Measurements from ENCODE around the gene TEX29.

TEX29 gene

DNA sequence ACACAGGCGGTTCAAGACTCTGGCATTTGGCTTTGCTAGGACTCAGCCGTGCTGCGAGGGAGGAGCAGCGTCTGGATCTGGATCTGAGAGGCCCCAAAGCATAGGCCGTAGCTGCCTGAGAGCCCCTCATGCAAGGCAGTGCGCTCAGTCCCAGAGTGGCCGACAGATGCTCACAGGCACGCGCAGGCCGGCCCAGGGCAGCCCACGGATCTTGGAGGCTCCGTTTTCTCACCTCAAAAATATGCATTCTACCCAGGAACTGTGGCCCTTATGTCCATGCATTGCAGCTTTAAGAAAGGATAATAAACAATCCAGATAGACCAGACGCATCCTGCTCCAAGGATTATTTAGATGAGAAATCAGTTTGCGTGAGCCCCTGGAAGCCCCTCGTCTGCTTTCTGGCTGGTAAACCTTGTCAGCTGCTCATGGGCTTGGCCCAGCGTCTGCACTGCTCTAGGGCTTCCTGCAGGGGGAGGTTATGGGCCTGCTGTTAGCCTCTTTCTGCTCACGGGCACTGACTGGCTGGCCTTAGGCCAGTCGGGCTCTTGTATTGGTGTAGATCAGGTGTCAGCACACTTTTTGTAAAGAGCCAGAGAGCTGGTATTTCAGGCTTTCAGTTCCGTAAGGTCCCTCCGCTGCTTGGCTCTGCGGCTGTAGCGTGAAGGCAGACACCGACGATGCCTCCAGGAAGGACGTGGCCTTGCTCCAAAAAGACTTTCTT is 24.2 kb downstream of the TEX29 start:
- no peak for FAIRE-seq

DNA sequence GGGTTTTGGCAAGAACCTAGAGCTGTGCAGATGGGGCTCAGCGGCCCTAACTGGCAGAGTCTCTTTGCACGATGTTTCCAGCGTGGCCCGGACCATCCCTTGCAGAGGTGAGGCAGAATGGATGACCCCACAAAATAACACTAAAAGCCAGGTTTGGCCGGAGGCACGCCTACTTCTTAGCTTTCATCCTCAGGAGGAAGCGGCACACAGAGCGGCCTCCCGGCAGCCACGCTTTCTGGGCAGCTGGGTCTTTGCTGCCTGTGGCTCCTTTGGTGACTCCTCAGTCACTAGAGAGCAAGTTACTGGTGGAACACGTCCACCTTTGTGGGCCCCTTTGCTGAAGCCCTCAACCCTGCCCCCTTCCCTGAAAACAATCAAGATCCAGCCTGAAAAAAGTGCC is 25.2 kb downstream of the TEX29 start:
- no peak for FAIRE-seq

DNA sequence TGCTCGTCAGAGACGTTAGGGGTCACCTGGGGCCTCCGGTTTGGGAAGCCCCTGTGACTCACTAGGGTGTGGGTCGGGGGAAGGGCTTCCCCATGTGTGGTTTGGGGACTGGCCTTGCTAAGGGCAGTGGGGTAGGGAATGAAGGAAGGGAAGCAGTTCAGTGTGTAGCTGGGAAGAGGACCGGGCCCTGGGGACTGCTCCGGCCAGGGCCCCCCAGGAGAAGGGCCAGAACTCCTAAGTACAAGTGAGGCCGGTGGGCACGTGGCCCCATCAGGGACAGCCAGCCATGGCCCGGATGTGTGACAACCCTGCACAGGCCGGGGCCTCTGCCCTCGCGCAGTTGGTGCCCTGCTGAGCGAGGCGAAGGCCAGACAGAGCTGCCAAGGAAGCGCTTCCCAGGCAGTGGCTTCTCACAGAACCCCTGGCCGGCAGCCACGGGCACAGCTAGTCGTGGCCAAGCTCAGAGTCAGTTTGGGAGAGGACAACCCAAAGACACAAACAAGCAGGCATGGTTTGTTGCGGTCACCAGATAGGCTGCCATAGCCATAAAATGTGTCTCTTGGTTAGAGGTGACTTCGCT is 25.7 kb downstream of the TEX29 start:
- no peak for FAIRE-seq

DNA sequence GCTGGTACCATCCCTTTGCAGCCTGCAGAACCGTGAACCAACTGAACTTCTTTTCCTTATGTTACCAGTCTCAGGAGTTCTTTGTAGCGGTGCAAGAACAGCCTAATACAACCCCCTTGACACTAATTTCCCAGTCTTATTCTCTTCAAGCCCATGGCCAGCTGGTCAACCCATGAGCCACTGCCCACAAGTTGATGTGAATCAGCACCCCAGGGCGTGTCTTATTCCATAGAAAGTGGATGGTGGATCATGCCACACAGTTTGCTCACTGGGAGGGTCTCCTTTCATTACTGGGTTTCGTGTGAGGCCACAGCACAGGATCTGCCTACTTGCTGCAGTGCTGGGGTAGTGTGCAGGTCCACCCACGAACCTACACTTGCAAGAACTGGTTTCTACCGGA is 27.0 kb downstream of the TEX29 start:
- no peak for FAIRE-seq

DNA sequence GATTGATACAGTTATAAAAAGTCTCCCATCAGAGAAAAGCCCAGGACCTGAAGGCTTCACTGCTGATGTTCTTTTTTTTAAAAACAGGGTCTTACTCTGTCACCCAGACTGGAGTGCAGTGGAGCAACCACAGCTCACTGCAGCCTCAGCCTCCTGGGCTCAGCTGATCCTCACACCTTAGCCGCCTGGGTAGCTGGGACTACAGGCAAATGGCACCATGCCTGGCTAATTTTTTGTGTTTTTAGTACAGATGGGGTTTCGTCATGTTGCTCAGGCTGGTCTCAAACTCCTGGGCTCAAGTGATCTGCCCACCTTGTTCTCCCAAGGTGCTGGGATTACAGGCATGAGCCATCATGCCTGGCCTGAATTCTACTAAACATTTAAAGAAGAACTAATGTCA is 33.1 kb downstream of the TEX29 start:
- FAIRE-seq: no peak

DNA sequence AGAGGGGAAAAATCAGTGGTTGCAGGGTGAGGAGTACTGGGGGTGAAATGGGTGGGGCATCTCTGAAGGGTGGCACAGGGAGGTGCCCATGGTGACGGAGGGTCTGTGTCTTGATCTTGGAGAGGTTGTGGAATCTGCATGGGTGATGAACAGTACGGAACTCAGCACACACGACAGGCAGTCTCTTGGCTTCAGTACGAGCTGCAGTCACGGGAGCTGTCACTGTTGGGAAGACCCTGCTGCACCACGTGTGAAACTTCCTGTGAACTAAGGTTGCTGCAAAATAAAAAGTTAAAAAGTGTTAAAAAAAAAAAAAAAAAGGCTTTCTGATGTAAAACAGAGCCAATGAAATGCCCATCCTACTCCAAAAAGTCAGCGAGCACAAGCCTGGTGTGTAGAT is 34.3 kb downstream of the TEX29 start:
- FAIRE-seq: no peak

DNA sequence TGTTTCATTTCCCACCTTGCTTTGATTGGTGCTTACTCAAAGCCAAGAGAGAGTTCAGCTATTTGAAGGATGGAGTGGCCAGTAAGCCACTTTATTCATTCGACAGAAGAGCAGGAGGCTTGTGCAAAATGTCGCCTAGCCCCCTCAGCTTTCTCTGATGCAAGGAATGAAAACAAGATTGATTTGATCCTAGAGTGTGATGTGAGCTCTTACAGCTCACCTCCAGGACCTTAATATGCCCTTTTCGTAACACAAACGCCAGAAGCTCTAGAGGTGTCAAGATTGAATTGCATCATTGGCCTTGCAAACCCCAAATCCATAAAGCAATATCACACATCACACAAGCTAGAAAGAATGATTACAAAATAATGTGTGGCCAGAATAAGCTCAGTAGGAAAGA is 36.4 kb downstream of the TEX29 start:
- no peak for FAIRE-seq

DNA sequence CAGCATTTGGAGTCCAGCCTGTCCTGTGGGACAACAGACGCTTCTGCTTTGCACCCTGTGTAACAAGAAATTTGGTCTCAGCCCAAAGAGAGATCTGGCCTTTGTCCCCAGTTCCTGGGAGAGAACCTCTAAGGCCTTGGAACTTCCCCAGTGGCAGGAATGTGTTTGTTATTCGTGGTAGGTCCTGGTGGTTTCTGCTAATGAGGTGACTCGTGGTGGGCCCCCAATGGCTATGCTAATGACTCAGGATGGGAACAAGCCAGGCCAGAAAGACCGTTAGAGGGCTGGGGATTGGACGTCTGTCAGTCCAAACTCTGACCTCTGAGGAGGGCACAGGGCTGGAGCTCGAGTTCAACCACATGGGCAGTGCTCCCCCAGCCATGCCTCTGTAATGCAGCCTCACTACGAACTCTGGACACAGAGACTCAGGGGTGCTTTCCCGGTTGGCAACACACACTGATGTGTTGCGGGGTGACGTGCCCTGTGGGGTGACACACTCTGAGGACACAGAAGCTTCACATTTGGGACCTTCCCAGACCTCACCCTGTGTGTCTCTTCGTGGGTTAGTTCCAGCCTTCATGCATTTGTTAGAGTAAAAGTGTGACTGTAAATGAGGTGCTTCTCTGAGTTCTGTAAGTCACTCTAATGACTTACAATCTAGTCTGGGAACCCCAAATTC is 38.9 kb downstream of the TEX29 start:
- no peak for FAIRE-seq

DNA sequence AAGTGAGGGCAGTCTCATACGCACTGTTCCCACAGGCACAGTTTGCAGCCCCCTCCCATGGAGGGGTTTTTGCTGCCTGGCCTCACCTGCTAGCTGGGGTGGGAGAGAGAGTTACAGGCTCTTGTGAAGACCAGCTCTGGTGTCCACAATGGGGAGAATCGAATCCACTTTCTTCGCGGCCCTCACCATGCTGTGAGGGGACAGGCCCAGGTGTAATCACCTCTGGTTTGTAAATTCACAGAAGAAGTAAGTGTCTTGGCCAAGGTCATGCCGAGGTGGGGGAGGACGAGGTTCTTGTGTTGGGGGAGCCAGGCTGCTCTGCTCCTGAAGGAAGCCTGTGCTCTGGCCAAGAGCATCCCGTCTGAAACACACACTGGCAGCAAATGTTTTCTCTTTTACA is 39.5 kb downstream of the TEX29 start:
- FAIRE-seq: no peak

DNA sequence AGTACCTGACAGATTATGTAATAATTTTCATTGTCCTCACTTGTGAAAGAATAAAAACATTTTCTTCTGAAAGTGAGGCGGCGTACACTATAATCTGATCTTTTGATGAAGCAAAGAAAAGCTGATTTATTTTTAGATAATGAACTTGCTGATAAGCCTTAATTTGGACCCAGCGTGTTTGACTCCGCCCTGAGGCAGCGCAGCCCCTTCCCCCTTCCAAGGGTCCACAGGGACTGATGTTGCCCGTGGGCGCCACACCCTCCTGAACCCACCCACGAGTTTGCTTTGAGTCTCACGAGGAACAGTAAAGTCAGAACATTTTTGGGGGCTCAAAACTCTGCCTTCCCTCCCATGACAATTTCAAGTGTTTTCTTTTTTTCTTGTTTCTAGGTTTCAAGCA is 40.0 kb downstream of the TEX29 start:
- no peak for FAIRE-seq

DNA sequence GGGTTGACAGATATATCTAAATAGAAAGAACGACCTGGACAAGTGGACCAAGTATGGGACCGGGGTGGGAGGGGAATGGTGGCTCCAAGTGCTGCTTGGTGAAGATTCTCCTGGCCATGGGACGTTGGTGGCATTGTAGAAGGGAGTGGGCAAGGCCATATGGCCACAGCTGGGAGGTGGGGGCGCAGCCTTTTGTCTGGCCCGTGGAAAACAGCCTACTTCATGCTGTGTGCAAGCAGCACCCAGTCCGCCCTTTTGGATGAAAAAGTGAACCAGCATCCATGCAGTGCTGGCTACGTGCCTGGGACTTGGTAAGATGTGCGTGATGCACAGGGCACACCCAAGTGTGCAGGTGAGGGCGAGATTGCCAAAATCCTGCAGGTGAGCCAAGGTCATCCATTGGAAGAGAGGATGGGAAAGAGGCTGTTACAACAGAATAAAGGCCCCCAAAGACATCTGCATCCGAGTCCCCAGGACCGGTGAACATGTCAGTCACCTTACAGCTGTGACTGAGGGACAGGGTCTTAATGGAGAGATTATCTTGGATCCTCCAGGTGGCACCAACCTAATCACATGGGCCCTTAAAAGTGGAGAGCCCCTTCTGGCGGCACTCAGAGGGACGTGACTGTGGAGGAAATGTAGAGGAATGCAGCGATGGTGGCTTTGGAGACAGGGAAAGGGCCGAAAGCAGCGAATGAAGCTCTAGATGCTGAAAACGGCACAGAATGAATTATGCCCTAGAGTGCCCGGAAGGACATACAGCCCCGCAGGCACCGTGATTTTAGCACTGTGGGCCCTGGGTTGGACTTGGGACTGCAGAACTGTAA is 40.8 kb downstream of the TEX29 start:
- no peak for FAIRE-seq

DNA sequence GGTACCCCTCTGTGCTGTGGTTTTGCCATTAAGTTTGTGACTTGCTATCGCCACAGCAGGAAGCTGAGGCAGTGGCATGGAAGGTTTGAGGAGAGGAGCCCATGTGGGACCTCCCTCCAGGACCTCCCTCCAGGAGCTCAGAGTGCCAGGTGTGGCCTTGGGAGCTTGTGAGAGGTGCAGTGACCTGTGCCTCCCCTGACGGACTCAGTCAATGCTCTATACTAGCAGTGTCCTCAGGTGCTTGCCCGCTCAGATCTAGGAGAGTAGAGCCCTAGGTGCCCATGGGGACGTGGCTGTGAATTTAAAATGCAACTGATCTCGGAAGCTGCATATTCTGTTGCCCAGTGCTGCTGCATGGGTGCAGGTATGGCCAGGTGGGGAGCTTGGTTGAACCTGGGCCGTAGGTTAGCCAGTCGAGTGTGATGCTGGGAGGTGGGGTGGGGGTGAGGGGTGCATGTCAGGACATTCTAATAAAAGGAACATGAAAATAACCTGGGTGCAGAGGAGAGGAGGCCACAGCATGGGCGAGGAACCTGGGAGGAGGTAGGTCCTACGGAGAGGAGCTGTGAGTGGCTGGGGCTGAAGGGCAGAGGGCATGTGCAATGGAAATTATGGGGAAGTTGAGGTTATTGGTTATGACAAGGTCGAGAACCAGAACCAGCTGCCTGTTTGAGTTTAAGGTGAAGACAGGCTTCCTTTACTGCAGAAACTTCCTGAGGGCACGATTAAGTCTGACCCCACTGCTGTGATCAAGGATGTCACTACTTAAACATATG is 41.6 kb downstream of the TEX29 start:
- no peak for FAIRE-seq

DNA sequence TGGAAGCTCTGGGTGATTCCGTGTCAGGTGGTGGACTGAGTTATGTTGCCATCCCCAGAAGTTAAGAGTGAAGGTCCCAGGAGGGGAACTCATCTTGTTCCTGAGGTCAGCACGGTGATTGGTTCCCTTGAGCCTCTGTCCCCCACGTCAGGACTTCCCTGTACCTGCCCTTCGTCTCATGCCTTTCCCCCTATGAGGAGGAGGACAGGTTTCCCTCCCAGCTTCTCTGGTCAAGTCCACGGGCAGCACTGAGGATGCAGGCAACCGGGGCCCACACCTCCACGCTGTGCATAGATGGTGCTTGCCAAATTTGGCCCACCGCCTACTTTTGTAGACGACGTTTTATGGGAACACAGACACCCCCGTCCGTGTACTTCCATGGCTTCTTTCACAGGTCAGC is 42.7 kb downstream of the TEX29 start:
- FAIRE-seq: no peak

DNA sequence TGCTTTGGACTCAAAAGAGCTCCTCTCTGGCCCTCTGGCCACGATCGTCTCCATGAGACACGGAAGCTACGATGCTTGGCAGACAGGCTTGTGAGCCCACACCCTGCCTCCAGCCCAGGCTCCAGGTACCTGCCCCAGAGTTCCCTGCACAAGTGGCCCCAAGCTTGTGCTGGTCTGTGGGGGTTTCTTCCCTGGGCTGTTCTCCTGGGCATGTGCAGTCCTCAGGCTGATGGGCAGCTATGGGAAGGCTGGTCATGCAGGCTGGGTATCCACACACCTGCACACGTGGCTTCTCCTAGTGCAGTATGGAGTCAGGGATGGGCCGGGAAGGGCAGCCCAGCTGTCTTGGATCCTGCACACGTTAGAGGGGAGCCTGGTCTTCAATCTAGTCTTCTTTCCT is 43.1 kb downstream of the TEX29 start:
- FAIRE-seq: no peak

DNA sequence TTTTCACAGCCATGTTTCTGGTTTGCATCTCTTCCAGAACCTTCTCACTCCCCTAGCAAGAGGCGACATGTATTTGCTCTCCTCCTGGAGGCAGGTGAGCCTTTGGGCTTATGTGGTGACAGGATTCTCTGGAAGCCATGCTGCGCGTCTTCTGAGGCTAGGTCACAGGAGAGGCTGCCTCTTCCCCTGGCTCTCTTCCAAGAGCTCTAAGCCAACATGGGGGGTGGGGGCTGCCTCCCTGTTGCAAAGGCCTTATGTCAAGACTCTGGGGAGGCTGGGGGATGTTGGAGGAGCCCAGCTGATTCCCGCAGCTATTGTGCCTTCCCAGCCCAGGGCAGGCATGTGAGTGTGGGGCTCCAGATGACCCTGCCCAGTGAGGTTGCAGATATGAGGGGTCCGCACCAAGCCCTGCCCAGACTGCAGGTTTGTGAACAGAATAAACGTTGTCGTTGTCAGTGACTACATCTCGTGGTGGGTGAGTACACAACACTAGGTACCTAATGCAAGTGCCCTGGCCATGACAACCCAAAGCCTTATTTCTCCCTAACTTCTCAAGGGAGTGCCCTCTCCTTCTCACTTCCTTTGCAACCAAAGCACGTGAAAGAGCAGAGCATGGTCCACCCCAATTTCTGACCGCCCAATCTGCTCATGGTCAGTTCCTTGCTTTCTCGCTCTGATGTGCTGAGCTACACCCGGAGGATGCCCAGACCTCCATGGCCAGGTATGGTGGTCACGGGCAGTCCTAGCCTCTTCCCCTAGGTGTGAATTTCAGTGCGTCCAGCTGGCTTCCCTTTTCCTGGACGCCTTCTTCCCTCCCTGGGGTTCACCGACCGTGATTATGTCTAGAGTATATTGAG is 44.9 kb downstream of the TEX29 start:
- no peak for FAIRE-seq

DNA sequence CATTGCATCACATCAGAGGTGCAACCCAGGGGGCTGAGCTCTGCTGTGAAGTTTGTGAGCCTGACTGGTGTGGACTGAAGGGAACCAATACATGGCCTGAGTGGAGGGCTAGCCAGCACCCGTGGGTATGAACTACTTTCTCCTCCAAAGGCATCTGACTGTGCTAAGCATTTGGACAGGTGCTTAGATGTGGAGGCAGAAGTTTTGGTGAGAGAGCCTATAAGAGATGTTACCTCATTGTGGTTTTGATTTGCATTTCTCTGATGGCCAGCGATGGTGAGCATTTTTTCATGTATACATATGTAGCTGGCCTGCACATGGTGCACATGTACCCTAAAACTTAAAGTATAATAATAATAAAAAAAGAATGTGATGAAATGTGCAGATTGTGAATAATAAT is 46.9 kb downstream of the TEX29 start:
- FAIRE-seq: no peak

DNA sequence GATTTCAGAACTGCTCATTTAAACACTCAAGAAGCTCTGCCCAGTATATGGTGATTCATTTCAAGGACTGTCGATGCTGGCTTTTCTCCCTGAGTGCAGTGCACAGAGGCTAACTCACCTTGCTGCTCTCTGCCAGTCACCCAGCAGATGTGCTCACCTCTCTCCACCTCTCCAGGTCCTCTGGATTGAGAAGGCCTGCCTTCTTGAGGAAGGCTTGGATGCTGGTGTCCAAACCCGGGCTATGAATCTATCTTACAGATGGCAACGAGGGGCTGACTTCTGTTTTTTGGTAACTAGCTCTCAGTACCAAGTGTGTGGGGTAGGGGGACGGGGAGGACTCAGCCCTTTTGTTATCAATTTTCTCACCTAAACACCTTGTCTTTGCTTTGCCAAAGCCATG is 47.6 kb downstream of the TEX29 start:
- no peak for FAIRE-seq

DNA sequence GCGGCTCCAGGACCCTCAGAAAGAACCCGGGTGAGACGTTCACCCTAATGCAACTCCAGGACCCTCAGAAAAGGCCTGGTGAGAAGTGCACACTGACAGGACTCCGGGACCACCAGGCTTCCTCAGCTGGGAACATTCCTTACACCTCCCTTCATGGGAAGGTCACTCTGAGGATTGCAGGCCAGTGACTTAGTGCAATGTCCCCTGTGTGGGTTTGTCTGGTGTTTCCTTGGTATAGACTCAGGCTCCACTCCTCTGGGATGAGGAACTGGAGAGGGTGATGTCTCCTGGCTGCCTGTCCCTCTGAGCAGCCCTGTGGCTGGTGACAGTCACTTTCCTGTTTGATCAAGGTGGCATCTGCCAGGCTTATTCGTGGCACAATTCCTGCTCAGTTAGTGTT is 49.7 kb downstream of the TEX29 start:
- FAIRE-seq: no peak

DNA sequence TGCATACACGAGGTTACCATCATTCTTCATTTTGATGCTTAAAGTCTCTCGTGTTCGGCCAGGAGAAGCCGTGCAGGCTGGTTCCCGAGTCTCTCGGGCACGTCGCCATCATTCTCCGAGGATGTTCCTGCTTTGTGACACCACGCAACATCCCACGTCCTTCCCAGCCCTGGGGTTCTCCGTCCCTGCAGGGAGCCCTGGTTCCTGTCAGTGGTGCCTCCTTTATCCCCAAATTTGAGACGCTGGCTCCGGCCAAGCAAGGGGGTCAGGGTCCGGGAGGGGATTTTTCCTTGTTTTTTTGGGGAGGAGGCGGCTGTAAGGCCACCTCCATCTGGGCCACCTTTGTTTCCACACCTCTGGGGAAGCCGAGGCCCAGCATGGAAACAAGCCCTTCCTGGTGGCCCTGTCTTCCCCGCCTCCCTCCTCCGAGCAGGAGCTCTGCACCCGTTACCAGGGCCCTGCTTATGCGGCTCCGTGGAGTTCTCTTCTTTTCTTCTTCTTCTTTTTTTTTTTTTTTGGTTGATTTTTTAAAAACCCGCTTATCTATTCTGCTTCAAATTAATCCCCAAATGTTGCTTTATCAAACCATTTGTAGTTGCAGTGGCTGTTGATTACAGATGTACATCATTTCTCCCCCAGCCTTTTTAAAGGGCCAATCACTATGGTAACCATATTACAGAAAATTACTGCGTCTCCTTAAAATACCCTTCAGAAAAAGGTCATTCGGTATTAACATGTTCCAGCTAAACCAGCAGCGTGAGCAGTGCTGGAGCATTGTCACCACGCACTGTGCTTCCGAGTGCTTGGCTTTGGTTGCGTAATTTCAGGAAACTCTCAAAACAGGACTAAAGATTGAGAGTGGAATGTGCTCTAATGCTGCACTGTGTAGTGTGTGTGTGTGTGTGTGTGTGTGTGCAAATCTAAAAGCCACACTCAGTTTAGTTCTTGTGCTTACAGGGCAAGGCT is 50.4 kb downstream of the TEX29 start:
- FAIRE-seq: no peak

DNA sequence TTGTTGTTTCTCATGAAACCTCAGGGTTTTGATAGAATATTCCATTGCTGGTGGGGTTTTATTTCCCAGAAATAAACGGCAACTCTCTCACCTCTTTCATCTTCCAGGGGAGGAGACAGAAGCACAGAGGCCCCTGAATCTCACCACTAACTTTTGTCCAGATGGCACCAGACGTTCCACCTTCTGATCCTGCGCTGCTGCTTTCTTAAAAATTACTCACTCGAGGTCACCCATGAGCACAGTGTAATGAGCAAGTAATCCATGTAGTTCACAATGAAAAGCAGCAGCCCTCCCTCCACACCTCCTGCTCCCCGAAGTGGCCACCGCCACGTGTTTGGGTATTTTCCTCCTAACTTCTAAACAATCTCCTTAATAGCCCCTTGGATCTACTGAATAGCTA is 51.3 kb downstream of the TEX29 start:
- FAIRE-seq: no peak
